Diencephalon (tissue), 1 donor: ENCODE measurements around the gene FAM234B. TPM values are rescaled to one million over a fixed set of nuclear protein-coding genes. Genes with fewer than 3 reads are reported as not detected.

Experiments used
- total RNA-seq: library from RNA; depleted of rRNA; stranded (reverse); fragments of >200 nt; gene quantifications from one replicate; pipeline ENCODE4 v1.2.3, GENCODE V29; 2014

The FAM234B gene
- total RNA-seq: 62.3 TPM

GRCh38 chr12:13044002-13044905, at the start of gene FAM234B:
FAM234B (plus strand) TSS chr12:13044381; CDS start chr12:13044404, 23 bp downstream.

GRCh38 chr12:12999959-13000615, 44.1 kb upstream of the FAM234B start, which contains the start of gene HEBP1:
HEBP1 (minus strand) TSS chr12:13000265; CDS start chr12:13000114, 151 bp downstream.

GRCh38 chr12:13103391-13104033, 59.3 kb downstream of the FAM234B start, which contains the start of gene GSG1:
GSG1 (minus strand) TSS chr12:13103667; CDS start chr12:13103512, 155 bp downstream.

Other genes starting within 250 kb of the FAM234B start
- gene DDX47, start 231.0 kb upstream of the FAM234B start, total RNA-seq: 57.2 TPM
- gene GPRC5A, start 152.8 kb upstream of the FAM234B start, total RNA-seq: 0.23 TPM
- gene GPRC5D, start 92.2 kb upstream of the FAM234B start, total RNA-seq: not detected
- 5.8 TPM for gene HEBP1, start 44.1 kb upstream of the FAM234B start, total RNA-seq
- 0.23 TPM for gene GSG1, start 59.3 kb downstream of the FAM234B start, total RNA-seq
- 5.3 TPM for gene EMP1, start 152.3 kb downstream of the FAM234B start, total RNA-seq